Umbilical cord (tissue), 2 donors: ENCODE measurements around the gene ATP10D. TPM values are rescaled to one million over a fixed set of nuclear protein-coding genes. Genes with fewer than 3 reads are reported as not detected.

Experiments used
- DNase-seq: peaks from one replicate; pipeline ENCODE4 v3.0.0-alpha.2; 2015; ENCODE audit warnings: low spot score
- total RNA-seq: library from RNA; depleted of rRNA; stranded (reverse); fragments of >200 nt; gene quantifications from one replicate; pipeline ENCODE4 v1.2.3, GENCODE V29; 2014; ENCODE audit warnings: low replicate concordance; ENCODE audit not compliant: insufficient read depth

The ATP10D gene
- total RNA-seq, 1 donor from 2014 or later, result 30.8 TPM

- DNase-seq, result peak; percentile 4
Observed at GRCh38 chr4:47577779-47578553, 92.9 kb downstream of the ATP10D start.

GRCh38 chr4:47579235-47579634 lies 94.2 kb downstream of the ATP10D start:
- DNase-seq, result no peak

DNA sequence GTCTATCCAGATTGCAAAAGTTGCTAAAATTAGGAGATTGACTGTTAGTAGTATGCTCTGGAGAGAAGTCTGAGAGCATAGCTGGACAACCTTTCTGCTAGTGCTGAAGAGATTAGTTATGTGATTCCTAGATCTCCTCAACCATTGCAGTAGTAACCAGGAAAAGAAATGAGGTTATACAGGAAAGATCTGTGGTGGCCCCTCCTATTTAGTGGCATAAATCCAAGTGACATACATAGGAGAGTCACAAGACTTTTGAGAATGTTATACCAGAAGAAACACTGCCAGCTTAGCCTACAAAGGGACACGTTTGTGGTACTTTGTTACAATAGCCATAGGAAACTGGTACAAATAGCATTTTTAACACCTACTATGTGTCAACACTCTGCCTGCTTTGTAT lies 105.2 kb downstream of the ATP10D start:
- DNase-seq, result no peak

DNA sequence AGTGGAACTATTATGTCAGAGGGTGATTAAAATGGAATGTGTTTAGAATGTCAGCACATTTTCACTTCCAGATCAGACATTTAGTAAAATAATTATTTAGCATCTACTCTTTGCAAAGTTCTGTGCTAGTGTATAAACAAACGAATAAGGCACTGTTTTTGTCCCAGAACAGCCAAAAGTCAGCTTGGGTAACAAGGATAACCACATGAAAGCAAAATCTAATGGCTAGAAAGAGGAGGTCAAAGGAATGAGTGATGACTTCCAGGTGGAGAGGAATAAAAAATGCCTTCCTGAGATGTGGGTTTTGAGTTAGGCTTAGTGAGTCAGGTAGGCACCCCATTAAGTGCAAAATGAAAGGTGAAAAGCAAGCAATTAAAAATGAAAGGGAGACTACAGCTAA lies 112.6 kb downstream of the ATP10D start:
- DNase-seq, result no peak

GRCh38 chr4:47598320-47598719 lies 113.2 kb downstream of the ATP10D start:
- peak; percentile 23 for DNase-seq

- no peak for DNase-seq
Observed at GRCh38 chr4:47598896-47599295, 113.8 kb downstream of the ATP10D start.

DNA sequence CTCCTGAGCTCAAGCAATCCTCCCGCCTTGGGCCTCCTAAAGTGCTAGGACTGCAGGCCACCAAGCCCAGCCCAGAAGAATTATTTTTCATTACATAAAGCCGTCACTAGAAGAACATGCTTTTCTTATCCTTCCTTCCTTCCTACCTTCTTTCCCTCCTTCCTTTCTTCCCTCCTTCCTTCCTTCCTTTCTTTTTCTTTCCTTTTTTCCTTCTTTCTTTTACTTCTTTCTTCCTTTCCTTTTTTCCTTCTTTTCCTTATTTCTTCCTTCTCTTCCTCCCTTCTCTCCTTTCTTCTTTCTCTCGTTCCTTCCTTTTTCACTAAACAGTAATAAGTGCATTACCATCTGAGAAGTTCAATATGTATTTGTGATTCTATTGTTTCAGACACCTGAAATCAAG lies 121.4 kb downstream of the ATP10D start:
- DNase-seq, result no peak

GRCh38 chr4:47612116-47613023 lies 127.3 kb downstream of the ATP10D start:
- DNase-seq, result no peak

DNA sequence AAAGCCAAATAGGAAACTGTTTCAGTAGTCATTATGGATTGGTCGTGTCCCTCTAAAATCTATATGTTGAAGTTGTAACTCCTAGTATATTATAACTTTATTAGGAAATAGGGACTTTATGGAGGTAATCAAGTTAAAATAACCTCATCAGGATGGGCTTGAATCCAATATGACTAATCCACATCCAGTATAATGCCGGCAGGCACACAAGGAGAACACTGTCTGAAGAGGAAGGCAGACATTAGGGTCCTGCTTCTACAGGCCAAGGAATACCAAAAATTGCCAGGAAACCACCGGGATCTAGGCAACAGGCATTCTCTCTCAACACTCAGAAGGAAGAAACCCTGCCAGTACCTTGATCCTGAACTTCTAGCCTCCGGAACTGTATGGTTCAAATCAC lies 130.3 kb downstream of the ATP10D start:
- DNase-seq, result no peak

GRCh38 chr4:47617607-47618006 lies 132.5 kb downstream of the ATP10D start:
- DNase-seq, result no peak

DNA sequence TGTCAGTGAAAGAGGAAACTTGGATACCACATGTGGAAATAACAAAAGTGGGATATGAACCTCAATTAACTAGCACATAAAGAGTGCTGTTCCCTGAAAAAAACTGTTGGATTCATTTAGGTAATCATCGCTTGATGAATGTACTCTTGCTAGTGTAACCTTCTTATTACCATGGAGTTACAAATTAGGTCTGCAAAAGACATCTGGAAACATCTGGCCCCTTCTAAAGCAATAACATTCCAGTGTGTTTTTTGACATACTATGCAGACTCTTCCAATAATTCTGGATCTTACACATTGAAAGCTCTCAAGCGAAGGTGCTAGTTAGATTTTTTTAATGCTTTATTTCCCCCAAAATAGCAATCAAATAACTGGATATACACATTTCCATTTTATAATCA lies 134.6 kb downstream of the ATP10D start:
- no peak for DNase-seq

DNA sequence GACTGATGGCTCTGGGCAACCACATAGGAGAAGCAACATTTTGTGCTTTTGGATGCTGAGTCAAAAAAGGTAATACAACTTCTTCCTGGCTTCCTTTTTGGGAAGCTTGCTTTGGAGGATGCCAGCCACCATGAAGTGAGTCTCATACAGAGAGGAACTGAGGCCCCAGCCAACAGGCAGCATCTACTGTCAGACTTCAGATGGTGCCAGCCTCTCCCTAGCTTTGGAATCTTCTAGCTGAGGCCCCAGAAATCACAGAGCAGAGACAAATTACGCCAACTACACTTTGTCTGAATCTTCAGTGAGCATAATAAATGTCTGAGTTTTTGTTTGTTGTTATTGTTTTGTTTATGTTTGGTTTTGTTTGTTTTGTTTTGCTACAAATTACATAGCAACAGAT lies 136.1 kb downstream of the ATP10D start:
- no peak for DNase-seq

DNA sequence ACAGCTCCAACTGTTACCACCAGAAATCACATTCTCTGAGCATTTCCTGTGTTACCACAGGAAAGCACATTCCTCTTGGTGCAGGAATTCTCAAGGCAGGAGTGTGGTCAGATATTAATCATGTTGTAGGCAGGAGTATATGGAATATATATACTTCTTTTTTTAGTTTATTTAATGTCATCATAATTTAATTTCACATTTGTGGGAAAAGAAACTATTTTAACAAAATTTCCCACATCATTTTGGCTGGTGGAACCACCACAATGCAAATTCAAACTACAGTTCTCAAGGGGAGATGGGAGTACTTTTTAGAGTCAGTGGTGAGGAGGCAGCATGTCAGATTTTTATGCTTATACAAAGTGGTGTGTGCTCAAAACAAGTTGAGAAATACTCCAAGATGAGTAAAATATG lies 139.0 kb downstream of the ATP10D start:
- DNase-seq, result no peak

DNA sequence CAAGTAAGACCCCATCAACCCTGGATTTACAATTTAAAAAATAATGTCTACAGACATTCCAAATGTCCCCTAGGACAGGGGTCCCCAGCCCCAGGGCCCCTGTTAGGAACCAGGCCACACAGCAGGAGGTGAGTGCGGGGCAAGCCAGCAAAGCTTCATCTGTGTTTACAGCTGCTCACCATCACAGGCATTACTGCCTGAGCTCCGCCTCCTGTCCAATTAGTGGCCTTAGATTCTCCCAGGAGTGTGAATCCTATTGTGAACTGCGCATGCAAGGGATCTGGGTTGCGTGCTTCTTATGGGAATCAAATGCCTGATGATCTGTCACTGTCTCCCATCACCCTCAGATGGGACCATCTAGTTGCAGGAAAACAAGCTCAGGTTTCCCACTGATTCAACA lies 146.1 kb downstream of the ATP10D start:
- no peak for DNase-seq

- DNase-seq, result no peak
Observed at GRCh38 chr4:47639531-47639930, 154.5 kb downstream of the ATP10D start.

DNA sequence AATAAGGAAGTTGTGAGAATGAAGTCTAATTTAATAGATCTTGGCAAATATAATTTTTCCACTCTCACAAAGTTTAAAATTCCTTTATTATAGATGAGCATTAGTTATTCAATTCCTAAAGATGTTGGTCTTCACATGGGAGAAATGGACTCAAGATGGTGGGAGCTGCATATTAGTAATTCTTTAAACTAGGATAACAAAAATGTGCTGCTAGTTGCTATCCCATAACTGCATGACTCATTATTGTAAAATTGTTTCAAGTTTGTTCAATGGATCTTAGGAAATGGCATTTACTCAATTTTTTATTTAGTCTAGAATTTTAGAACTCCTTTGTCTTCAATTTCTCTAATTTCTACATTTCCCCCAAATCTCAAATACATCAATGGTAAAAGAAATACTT lies 155.8 kb downstream of the ATP10D start:
- DNase-seq, result no peak

- DNase-seq, result peak; percentile 8
Observed at GRCh38 chr4:47641755-47642154, 156.7 kb downstream of the ATP10D start.

DNA sequence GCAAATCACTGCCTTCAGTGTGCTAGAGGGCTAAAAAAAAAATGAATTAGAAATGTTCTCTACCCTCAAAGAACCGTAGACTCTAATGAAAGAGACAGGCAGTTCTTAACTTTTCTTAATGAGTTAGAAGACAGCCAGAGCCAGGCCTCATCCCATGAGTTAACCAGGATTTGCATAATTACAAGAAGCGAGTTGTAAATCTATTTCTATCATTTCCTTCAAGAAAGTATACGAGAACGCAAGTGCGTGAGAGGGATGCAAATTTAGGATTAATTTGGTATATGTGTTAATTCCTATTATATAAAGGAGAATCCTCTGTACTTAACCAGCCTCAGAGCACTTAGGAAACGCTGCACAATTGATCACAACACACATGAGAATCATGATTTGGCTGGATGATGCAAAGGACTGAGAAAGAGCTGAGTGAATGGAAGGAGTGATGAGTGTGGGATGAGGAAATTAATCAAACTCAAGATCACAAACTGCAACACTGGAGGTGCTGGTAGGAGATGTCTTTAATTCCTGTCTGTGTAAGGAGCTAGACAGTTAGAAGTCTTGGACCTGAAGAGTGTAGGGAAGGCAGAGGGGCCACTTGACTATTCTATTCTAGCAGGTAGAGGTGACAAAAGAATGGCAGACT lies 157.2 kb downstream of the ATP10D start:
- DNase-seq, result no peak
